IPS DF 6.9 (cell line): ENCODE measurements around the gene PILRB.
"Not testable (repeated sequence)": the region's sequence is repeated elsewhere in the genome, so short reads cannot be mapped to it uniquely, and the experiment has no call there.

Experiments used
- DNase-seq: peaks from one replicate; pipeline ENCODE4 v3.0.0-alpha.2; 2013; ENCODE audit warnings: low read depth, low spot score
- H3K27ac ChIP-seq: one replicate; pipeline ENCODE4 v1.5.1; 2013; ENCODE audit warnings: low read length, control low read depth
- H3K27me3 ChIP-seq: 2 replicates; pipeline ENCODE4 v1.6.1; 2013; ENCODE audit warnings: mild to moderate bottlenecking, low read length; ENCODE audit not compliant: control insufficient read depth, insufficient read depth
- H3K36me3 ChIP-seq: 2 replicates; pipeline ENCODE4 v1.6.1; 2013; ENCODE audit warnings: low read length; ENCODE audit not compliant: control insufficient read depth, insufficient read depth
- H3K4me1 ChIP-seq: 2 replicates; pipeline ENCODE4 v1.6.1; 2013; ENCODE audit warnings: low read length; ENCODE audit not compliant: control insufficient read depth, insufficient read depth
- H3K4me3 ChIP-seq: 2 replicates; pipeline ENCODE4 v1.5.1; 2013; ENCODE audit warnings: mild to moderate bottlenecking, low read length
- H3K9me3 ChIP-seq: 2 replicates; pipeline ENCODE4 v1.6.1; 2013; ENCODE audit warnings: low read length, inconsistent platforms; ENCODE audit not compliant: control insufficient read depth, insufficient read depth
- WGBS: extraction: QIAGEN DNeasy Blood & Tissue Kit; methylation state at CpG from one replicate; pipeline ENCODE4 v1.1.7; 2013; ENCODE audit warnings: mixed read lengths, missing lambda C conversion rate; ENCODE audit not compliant: insufficient read length, insufficient coverage; 5-methylcytosine and 5-hydroxymethylcytosine counted together

Gene PILRB

DNA sequence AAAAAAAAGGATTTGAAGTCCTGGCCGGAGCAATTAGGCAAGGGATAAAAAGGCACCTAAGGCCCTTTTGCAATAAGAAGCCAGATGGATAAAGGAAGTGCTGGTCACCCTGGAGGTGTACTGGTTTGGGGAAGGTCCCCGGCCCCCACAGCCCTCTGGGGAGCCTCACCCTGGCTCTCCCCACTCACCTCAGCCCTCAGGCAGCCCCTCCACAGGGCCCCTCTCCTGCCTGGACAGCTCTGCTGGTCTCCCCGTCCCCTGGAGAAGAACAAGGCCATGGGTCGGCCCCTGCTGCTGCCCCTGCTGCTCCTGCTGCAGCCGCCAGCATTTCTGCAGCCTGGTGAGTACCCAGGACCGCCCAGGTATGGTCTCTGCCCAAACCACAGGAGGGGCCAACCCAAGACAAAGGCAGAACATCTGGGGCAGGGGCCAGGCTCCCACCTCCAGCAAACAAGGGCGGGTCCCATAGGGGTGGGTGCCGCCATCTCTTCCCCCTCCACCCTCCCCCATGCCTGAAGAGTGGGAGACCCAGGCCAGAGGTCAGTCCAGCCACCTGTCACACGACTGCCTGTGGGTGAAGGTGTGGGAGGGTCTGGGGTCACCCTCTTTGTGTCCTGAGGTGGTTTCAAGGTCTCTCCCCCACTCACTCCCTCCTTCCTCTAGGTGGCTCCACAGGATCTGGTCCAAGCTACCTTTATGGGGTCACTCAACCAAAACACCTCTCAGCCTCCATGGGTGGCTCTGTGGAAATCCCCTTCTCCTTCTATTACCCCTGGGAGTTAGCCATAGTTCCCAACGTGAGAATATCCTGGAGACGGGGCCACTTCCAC lies at the start of gene PILRB:
PILRB (plus strand) TSS at position 91 of the 830 bp plus-strand sequence; CDS start at position 277, 186 bp downstream.
- WGBS, result no CpG with 5 or more reads among the region's 11 CpGs
- DNase-seq, result no peak
- Histone ChIP-seq H3K9me3 (no peaks in the 10 kb centered on the region), H3K36me3 (peaks cover 58% of the 10 kb centered on the region), H3K4me1 (no peaks in the 10 kb centered on the region), H3K4me3 (no peak within 1 kb of the TSS), H3K27me3 (no peaks in the 10 kb centered on the region), H3K27ac (no peak within 1 kb of the TSS)

DNA sequence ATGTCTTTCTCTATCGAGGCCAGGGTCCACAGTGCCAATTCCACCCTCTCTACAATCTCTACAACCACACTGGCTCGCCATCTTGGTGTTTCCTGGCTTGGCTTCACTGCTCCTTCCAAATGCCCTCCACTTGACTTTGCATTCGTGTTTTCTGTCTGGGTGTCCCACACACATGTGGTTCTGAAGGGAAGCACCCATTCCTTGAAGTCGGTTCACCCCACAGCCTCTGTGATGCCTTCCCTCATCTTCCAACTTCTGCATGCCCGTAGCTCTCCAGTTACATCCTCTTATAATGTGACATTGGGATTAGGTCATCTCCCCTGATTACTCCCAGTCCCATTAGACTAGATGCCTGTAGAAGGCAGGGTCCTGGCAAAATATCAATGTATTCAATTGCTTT lies 39.6 kb upstream of the PILRB start:
- not testable (repeated sequence) for H3K4me1 ChIP-seq, H3K4me3 ChIP-seq, H3K27ac ChIP-seq, DNase-seq, H3K27me3 ChIP-seq, H3K9me3 ChIP-seq, H3K36me3 ChIP-seq
- no CpG with 5 or more reads among the region's 5 CpGs for WGBS

DNA sequence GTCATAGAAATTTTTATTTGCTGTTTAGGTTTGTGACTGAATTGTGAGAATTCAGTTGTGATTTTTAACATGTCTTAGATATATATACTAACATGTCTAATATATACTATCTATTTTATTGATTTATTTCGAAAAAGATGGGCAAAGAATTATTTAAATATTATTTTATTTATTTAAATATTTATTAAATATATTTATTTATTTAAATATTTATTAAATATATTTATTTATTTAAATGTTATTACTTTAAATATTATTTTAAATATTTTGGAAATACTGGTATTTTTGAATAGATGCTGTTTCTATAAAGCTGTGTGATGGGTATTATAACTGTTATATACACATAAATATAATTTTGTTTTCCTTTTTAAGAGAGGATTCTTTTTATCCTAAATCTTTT lies 36.3 kb upstream of the PILRB start:
- not testable (repeated sequence) for H3K27ac ChIP-seq, H3K27me3 ChIP-seq, DNase-seq, H3K36me3 ChIP-seq, H3K9me3 ChIP-seq, H3K4me1 ChIP-seq, H3K4me3 ChIP-seq
- no CpG with 5 or more reads among the region's 1 CpG for WGBS

DNA sequence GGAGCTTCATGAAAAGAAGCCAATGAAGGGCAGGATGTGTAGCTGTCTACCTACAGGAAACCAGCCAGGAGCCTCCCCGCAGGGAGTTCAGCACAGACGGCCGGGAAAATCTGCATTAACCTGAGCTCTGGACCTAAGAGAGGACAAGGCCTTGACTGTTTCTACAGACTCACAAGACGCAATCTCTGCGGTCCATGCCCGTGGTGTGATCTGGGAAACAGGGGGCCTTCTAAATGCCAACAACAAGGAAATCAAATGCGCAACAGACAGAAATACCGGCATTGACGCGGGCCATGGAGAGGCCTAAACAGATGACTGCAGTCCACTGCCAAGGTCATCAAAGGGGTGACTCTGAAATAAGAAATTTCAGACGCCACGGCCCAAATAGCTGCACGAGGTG lies 33.7 kb upstream of the PILRB start:
- no CpG with 5 or more reads among the region's 13 CpGs for WGBS
- not testable (repeated sequence) for H3K27me3 ChIP-seq, H3K4me1 ChIP-seq, H3K36me3 ChIP-seq, DNase-seq, H3K9me3 ChIP-seq, H3K27ac ChIP-seq, H3K4me3 ChIP-seq

DNA sequence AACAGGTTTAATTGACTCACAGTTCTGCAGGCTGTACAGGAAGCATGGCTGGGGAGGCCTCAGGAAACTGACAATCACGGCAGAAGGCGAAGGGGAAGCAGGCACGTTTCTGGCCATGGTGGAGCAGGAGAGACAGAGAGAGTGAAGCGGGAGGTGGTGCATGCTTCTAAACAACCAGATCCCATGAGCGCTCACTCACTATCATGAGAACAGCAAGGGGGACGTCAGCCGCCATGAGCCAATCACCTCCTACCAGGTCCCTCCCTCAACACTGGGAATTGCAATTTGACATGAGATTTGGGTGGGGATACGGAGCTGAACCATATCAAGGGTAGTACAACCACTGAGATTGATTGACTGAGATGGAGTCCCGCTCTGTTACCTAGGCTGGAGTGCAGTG lies 32.2 kb upstream of the PILRB start:
- H3K4me3 ChIP-seq, H3K27ac ChIP-seq, DNase-seq, H3K27me3 ChIP-seq, H3K4me1 ChIP-seq, H3K9me3 ChIP-seq, H3K36me3 ChIP-seq: not testable (repeated sequence)
- WGBS, result no CpG with 5 or more reads among the region's 9 CpGs

DNA sequence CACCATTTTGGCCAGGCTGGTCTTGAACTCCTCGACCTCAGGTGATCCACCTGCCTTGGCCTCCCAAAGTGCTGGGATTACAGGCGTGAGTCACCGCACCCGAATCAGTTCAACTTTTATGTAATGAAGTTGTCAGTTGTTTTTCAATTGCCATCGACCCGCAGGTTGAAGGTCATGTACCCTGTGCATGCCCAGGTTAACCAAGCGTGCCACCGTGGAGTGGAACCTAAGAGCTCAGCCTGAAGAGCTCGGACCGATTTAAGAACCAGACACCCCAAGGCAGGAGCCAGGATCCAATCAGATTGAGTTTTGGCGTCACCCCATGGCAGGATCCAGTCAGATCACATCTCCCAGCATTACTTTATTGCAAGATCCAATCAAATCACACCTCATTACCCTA lies 31.0 kb upstream of the PILRB start:
- H3K27me3 ChIP-seq, H3K27ac ChIP-seq, H3K36me3 ChIP-seq, H3K4me3 ChIP-seq, H3K4me1 ChIP-seq, H3K9me3 ChIP-seq, DNase-seq: not testable (repeated sequence)
- WGBS, result no CpG with 5 or more reads among the region's 11 CpGs

DNA sequence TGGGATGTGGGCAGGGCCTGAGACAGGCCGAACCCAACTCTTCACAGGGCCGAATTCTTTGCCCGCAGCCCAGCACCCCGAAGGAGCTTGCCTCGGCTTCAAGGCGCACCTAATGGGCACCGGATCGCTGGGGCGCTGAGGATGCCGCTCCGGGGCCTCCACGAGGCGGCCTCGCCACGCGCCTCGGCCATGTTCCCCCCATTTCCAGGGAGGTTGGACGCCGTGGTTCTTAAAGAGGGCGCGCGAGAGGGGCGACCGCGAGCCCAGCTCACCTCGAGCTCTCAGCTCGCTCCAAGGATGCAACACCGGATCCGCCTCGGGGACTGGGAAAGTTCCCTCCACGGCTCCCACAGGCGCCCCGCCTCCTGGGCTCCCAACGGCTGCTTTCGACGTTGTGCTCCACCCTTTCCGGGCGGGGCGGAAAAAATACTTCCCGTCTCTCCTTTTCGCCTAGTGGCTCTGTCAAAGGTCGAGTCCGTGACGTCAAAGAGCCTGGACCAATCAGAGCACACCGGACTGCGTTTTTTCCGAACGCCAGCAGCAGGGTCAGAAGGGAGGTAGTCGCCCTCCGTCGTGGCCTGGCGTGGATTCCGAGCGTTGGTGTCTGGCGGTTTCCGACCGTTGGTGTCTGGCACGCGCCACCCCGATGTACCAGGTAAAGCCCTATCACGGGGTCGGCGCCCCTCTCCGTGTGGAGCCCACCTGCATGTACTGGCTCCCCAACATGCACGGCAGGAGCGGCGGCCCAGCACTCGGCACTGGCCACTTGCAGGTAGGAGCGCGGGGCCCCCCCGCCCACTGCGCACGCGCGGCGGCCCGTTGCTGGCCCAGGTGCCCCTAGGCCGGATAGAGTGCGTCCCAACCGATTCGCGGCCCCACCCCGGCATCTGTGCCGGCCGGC lies 22.1 kb upstream of the PILRB start:
- H3K36me3 ChIP-seq, H3K27me3 ChIP-seq, H3K9me3 ChIP-seq, H3K27ac ChIP-seq, H3K4me1 ChIP-seq: not testable (repeated sequence)
- peak overlapping the region; percentile 66; the same call in 1 of the 2 replicates for H3K4me3 ChIP-seq
- WGBS, result no CpG with 5 or more reads among the region's 85 CpGs
- peak; percentile 63 for DNase-seq

DNA sequence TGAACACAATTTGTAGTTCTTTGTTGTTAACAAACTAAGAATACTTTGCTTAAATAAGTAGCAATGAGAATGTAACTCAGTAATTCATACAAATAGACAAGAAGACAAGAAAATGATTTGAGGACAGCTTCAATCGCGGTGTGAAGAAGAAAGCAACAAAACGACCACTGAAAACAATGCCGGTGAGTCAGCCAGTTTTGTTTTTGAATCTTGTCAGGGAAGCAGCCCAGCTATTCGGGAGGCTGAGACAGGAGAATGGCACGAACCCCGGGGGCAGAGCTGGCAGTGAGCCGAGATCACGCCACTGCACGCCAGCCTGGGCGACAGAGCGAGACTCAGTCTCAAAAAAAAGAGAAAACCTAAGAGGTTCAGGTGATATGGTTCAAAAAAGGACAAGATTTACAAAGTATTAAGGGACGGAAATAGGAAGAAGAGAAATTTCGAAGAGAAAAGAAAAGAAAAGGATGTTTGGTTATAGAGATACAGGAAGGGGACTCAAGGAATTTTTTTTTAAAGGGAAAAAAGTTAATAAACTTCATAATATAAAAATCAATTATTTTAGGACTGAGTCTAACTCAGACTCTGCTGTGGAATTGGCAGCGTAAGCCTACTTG lies 19.7 kb upstream of the PILRB start:
- 100% methylated on average over 1 of the region's 15 CpGs for WGBS
- not testable (repeated sequence) for H3K4me3 ChIP-seq, H3K36me3 ChIP-seq, H3K27me3 ChIP-seq, H3K9me3 ChIP-seq, H3K4me1 ChIP-seq, H3K27ac ChIP-seq, DNase-seq

DNA sequence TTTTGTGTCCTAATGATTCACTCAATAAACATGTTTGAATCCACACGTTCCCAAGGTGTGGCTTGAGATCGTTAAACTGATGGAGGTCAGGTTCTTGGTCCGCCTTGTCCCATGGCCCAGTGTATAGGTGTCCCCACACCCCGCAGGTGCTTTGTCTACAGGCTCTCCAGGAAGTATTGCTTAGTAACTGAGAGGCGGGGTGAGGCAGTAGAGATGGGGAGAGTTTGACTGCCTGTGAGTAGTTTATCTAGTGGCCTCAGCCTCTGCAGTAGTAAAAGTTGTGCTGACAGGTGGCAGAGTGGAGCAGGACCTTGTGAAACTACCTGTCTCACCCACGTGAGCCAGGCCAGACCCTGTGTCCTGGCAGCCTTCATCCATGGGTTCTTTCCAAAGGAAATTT lies 16.6 kb upstream of the PILRB start:
- no CpG with 5 or more reads among the region's 6 CpGs for WGBS
- not testable (repeated sequence) for H3K27me3 ChIP-seq, H3K4me3 ChIP-seq, H3K27ac ChIP-seq, DNase-seq, H3K9me3 ChIP-seq, H3K4me1 ChIP-seq, H3K36me3 ChIP-seq

DNA sequence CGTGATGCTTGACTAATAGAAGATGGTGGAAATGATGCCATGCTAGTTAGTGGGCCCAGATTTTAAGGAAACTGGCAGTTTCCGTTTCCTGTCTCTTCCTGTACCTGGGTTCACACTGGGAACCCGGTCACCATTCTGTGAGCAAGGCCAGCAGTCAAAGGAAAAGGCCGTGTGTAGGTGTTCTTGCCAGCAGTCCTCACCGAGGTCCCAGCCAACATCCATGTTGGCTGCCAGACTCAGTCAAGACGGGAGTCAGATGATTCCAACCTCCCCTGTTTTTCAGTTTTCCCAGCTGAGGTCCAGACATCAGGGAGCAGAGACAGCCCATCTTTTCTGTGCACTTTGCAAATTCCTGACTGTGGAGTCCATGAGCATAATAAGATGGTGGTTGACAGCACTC lies 15.2 kb upstream of the PILRB start:
- Histone ChIP-seq H3K36me3 (peaks cover 12% of the 10 kb centered on the region; the same call in 1 of the 2 replicates), H3K4me1 (no peaks in the 10 kb centered on the region), H3K27me3 (no peaks in the 10 kb centered on the region), H3K4me3 (no peak overlapping the region), H3K9me3 (no peaks in the 10 kb centered on the region), H3K27ac (no peak overlapping the region)
- no peak for DNase-seq
- no CpG with 5 or more reads among the region's 6 CpGs for WGBS
